Psoas muscle (tissue), 8 donors: ENCODE results near the gene FOSL1. TPM values are rescaled to one million over a fixed set of nuclear protein-coding genes. Genes with fewer than 3 reads are reported as not detected.

Experiments used
- ATAC-seq, 4 donors: fragments of 200-7000 bp; cut with Tn5 transposase; one replicate each; pipeline ENCODE4 v1.9.1; 2020; ENCODE audit warnings: moderate library complexity in 3 of 4, mild to moderate bottlenecking in 2 of 4
- DNase-seq, 2 donors: peaks; one replicate each; pipeline ENCODE4 v3.0.0-alpha.2; 2020
- H3K27ac ChIP-seq: fragments of 200-600 bp; one replicate; pipeline ENCODE4 v1.8.0; 2022
- H3K27me3 ChIP-seq, 3 donors: fragments of 200-600 bp in 1 of 3; one replicate each; pipeline versions ENCODE4 v1.6.1 to v1.8.0; 2013 to 2022; ENCODE audit warnings: low read length in 2 of 3, mild to moderate bottlenecking in 2 of 3, moderate library complexity in 1 of 3; ENCODE audit not compliant: insufficient read depth in 3 of 3
- H3K36me3 ChIP-seq, 2 donors: fragments of 200-600 bp in 1 of 2; one replicate each; pipeline versions ENCODE4 v1.6.1 to v1.8.0; 2013 to 2022; ENCODE audit warnings: low read depth in 1 of 2, mild to moderate bottlenecking in 1 of 2, moderate library complexity in 1 of 2; ENCODE audit not compliant: insufficient read depth in 1 of 2
- H3K4me1 ChIP-seq: fragments of 200-600 bp; one replicate; pipeline ENCODE4 v1.8.0; 2022
- H3K4me3 ChIP-seq: fragments of 200-600 bp; one replicate; pipeline ENCODE4 v1.8.0; 2022; ENCODE audit warnings: mild to moderate bottlenecking
- H3K9me3 ChIP-seq: fragments of 200-600 bp; one replicate; pipeline ENCODE4 v1.8.0; 2022
- WGBS, 3 donors: extraction: QIAGEN DNeasy Blood & Tissue Kit; methylation state at CpG; one replicate each; pipeline versions ENCODE4 v1.1.6 to v1.1.7; 2013; 5-methylcytosine and 5-hydroxymethylcytosine counted together
- intact Hi-C, 2 donors: fragments of 100-400 bp; cut with DNase I; formaldehyde crosslinking; loops; one replicate each; pipeline versions ENCODE4 v1.11.0 to v1.14.2; 2022
- polyA plus RNA-seq, 3 donors: library from polyadenylated mRNA; stranded (reverse); fragments of 200-250 nt; gene quantifications; one replicate each; pipeline ENCODE4 v1.2.3, GENCODE V29; 2013
- total RNA-seq, 4 donors: library from RNA; stranded (reverse); fragmentation: NEBNext Ultra II Directional in 2 of 4; extraction: Animal tissue kit (Norgen Biotek cat#: 25700) in 2 of 4; gene quantifications; one replicate each; pipeline versions ENCODE4 v1.2.1 to v1.2.4, GENCODE V29; 2021 to 2023
- TF ChIP-seq, protein P1 (sequence below): fragments of 200-600 bp; IDR thresholded peaks from one replicate; pipeline ENCODE4 v1.8.0; 2022; ENCODE audit warnings: antibody characterized with exemption
- donor health status: healthy with polysubstance abuse.
- donor health status: DM: no; HTN: no; CAD: no; lungs with moderate emphysema.
- donor health status: Bipolar disorder and iron deficiency.
- donor health status: healthy.
- donor health status: DM: yes; HTN: yes; CAD: no.
- donor health status: DM: no; HTN: no; CAD: no.
- donor health status: DM: no; HTN: no; CAD: no.
- donor health status: DM: yes; HTN: yes; CAD: no.

Gene FOSL1
- total and polyA plus RNA-seq, 7 donors: 0.75 to 257 (median 10.4) TPM

DNA sequence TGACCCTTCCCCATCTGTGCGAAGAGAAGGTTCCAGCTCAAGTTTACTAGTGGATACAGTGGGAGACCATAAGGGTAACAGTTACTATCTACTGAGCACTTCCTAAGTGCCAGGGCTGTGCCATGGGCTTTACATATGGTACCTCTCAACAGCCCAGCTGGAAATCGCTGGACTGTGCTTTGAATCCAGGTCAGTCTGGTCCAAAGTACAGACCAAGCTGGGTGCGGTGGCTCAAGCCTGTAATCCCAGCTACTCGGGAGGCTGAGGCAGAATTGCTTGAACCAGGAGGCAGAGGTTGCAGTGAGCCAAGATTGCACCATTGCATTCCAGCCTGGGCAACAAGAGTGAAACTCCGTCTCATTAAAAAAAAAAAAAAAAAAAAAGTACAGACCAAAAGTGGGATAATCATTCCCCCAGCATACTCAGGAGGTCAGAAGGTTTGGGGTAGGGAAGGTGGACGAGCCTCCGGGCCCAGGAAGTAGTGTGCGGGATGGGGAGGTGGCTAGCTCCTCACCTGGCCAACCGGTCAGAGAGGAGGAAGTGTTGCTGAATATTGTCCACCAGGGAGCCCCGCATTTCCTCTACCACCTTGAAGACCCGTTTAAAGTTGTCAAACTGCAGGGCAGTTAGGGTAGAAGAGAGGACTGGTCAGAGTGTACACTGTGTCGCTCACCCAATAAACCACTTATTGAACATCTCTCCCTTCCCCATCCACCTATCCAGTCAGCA, 14.2 kb downstream of the FOSL1 start:
- peaks cover 9 to 49% of the 10 kb centered on the region in 2 donors for H3K36me3 ChIP-seq
- no peak overlapping the region for H3K27ac ChIP-seq
- H3K9me3 ChIP-seq: no peaks in the 10 kb centered on the region

DNA sequence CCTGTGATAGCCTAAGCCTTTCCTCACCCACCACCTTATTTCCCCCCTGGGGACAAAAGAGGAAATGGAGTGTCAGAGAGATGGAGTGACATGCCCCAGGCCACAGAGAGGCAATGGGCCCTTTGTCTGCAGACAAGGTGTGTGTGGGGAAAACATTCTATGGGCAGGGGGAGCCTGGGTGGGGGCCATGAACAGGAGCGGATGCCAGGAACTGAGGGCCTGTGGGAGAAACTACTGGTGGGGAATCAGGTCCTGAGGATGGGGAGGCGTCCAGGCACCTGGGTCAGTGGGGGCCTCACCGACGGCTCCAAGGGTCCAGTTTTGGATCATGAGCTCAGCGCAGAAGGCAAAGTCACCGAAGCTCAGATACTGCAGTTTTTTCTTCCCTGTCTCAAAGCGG, 15.0 kb downstream of the FOSL1 start:
- Histone ChIP-seq H3K36me3 (peaks cover 9 to 49% of the 10 kb centered on the region in 2 donors), H3K4me1 (peaks cover 19% of the 10 kb centered on the region), H3K27ac (no peak overlapping the region), H3K27me3 (no peaks in the 10 kb centered on the region), H3K4me3 (no peak overlapping the region), H3K9me3 (no peaks in the 10 kb centered on the region)
- TF ChIP-seq, protein P1, sequence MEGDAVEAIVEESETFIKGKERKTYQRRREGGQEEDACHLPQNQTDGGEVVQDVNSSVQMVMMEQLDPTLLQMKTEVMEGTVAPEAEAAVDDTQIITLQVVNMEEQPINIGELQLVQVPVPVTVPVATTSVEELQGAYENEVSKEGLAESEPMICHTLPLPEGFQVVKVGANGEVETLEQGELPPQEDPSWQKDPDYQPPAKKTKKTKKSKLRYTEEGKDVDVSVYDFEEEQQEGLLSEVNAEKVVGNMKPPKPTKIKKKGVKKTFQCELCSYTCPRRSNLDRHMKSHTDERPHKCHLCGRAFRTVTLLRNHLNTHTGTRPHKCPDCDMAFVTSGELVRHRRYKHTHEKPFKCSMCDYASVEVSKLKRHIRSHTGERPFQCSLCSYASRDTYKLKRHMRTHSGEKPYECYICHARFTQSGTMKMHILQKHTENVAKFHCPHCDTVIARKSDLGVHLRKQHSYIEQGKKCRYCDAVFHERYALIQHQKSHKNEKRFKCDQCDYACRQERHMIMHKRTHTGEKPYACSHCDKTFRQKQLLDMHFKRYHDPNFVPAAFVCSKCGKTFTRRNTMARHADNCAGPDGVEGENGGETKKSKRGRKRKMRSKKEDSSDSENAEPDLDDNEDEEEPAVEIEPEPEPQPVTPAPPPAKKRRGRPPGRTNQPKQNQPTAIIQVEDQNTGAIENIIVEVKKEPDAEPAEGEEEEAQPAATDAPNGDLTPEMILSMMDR: no peak
- ATAC-seq: no peak
- intact Hi-C loops: loop anchor here (5.0 kb wide), 1 partner anchor 77 kb away; the partner anchor contains the start of gene SART1 (in 2 of the 2)
- 89 to 94% (median 91%) methylated on average over 7 of the region's 7 CpGs for WGBS, 3 donors
- DNase-seq: no peak

More for the DNA sequence above, 14.2 kb downstream of the FOSL1 start:
- WGBS, 3 donors: 89 to 93% (median 91%) methylated on average over 12 of the region's 12 CpGs
- TF ChIP-seq, protein P1: no peak
- Histone ChIP-seq H3K27me3 (no peaks in the 10 kb centered on the region), H3K4me3 (no peak overlapping the region), H3K4me1 (peaks cover 19% of the 10 kb centered on the region)
- intact Hi-C loops: loop anchor here (2.0 to 5.0 kb wide), 3 partner anchors 25 to 103 kb away; partner anchors contain the start of genes SART1 (in 2 of the 2) and MUS81 (in 1 of the 2)
- no peak for ATAC-seq
- no peak for DNase-seq

DNA sequence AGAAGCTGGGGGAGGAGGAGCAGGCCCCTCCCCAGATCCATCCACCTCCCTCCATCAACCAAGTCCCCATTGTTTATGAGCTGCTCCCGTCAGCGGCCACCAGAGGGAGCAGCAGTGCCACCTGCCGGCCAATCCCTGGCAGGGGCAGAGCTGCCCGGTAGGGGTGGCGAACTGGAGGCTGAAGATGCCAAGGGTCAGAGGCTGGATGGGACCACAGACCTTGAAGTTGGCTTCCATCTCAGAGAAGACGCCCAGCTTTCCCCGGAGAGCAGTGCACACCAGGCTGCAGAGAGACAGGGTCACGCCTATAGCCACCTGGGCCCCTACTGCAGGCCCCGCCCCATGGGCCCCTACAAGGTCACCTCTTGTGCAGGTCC, 15.5 kb downstream of the FOSL1 start:
- Histone ChIP-seq H3K27me3 (no peaks in the 10 kb centered on the region), H3K36me3 (peaks cover 9 to 49% of the 10 kb centered on the region in 2 donors), H3K27ac (no peak overlapping the region), H3K4me3 (no peak overlapping the region), H3K4me1 (peaks cover 15% of the 10 kb centered on the region), H3K9me3 (no peaks in the 10 kb centered on the region)
- TF ChIP-seq, protein P1: peak; percentile 99
- ATAC-seq: peak; percentile 37 to 52 (median 44)
- intact Hi-C loops: loop anchor here (1.0 to 5.0 kb wide), 2 partner anchors 78 to 104 kb away; partner anchors contain the start of gene SART1 (in 2 of the 2)
- 19 to 32% (median 22%) methylated on average over 8 to 9 of the region's 9 CpGs for WGBS, 3 donors
- DNase-seq: peak; percentile 80 to 87

DNA sequence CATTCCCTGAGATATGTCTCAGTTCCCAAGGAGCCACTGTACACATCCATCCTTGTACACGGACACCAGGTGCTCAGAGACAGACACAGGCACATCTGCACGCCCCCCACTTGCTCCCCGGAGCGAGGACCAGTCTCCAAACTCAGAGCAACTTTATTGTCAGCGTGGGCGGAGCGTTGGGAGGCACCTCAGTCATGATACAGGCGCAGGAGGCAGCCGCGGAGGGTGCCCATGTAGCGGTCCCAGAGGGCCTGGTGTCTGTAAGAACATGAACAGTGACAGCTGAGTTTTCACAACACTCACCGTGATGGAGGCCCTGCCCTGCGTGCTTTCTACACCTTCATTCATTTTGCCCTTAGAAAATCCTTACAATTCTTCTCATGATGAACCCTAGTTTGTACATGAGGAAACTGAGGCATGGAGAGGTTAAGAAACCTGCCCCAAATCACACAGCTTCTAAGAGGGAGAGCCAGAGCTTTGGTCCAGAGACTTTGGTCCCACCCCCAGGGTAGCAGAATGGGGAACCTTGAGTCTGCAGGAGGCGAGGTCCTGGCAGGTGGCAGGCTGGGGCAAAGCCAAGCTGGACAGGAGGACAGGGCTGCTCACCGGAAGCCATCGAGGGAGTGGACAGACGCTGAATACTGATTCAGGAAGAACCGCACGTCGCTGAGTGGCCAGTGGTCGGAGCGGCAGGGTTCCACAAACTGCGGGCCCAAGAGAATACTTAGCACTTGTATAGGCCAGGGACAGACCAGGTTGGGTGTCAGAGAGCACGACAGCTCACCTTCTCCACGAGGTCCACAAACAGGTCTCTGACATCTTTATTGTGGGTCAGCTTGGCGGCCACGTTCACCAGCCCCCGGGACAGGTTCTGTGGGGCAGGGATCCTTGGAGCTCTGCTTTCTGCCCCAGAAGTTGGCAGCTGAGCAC, 16.1 kb downstream of the FOSL1 start:
- DNase-seq: no peak
- TF ChIP-seq, protein P1: no peak
- peaks cover 9 to 49% of the 10 kb centered on the region in 2 donors for H3K36me3 ChIP-seq
- H3K27me3 ChIP-seq: no peaks in the 10 kb centered on the region
- H3K9me3 ChIP-seq: no peaks in the 10 kb centered on the region
- ATAC-seq: no peak
- peaks cover 9% of the 10 kb centered on the region for H3K4me1 ChIP-seq
- H3K27ac ChIP-seq: no peak overlapping the region
- no peak overlapping the region for H3K4me3 ChIP-seq
- intact Hi-C loops: loop anchor here in 1 of 2 donors (1.0 kb wide), 1 partner anchor 104 kb away; no protein-coding TSS in a partner anchor
- WGBS, 3 donors: 79 to 82% (median 80%) methylated on average over 28 of the region's 28 CpGs
